ENCODE data around the gene RPP21.

- TF ChIP-seq REST (tag by site-specific recombination; IDR thresholded peaks at IDR 0.05) (no peak), ZNF24 (tag by site-specific recombination; IDR thresholded peaks at IDR 0.05) (no peak), ZBTB21 (tag by site-specific recombination; IDR thresholded peaks at IDR 0.05) (no peak), OVOL3 (tag by site-specific recombination; IDR thresholded peaks at IDR 0.05) (no peak), YY1 (tag by site-specific recombination; IDR thresholded peaks at IDR 0.05) (no peak), ZNF311 (tag by site-specific recombination; IDR thresholded peaks at IDR 0.05; ENCODE audit: borderline replicate concordance) (no peak), PRDM10 (tag by site-specific recombination; IDR thresholded peaks at IDR 0.05) (no peak), ZNF549 (tag by site-specific recombination; IDR thresholded peaks at IDR 0.05) (no peak), ZNF548 (tag by site-specific recombination; IDR thresholded peaks at IDR 0.05) (no peak)
- TF ChIP-seq, protein P1, sequence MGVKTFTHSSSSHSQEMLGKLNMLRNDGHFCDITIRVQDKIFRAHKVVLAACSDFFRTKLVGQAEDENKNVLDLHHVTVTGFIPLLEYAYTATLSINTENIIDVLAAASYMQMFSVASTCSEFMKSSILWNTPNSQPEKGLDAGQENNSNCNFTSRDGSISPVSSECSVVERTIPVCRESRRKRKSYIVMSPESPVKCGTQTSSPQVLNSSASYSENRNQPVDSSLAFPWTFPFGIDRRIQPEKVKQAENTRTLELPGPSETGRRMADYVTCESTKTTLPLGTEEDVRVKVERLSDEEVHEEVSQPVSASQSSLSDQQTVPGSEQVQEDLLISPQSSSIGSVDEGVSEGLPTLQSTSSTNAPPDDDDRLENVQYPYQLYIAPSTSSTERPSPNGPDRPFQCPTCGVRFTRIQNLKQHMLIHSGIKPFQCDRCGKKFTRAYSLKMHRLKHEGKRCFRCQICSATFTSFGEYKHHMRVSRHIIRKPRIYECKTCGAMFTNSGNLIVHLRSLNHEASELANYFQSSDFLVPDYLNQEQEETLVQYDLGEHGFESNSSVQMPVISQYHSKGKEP (tag by site-specific recombination; IDR thresholded peaks at IDR 0.05): no peak
- TF ChIP-seq, protein P2, sequence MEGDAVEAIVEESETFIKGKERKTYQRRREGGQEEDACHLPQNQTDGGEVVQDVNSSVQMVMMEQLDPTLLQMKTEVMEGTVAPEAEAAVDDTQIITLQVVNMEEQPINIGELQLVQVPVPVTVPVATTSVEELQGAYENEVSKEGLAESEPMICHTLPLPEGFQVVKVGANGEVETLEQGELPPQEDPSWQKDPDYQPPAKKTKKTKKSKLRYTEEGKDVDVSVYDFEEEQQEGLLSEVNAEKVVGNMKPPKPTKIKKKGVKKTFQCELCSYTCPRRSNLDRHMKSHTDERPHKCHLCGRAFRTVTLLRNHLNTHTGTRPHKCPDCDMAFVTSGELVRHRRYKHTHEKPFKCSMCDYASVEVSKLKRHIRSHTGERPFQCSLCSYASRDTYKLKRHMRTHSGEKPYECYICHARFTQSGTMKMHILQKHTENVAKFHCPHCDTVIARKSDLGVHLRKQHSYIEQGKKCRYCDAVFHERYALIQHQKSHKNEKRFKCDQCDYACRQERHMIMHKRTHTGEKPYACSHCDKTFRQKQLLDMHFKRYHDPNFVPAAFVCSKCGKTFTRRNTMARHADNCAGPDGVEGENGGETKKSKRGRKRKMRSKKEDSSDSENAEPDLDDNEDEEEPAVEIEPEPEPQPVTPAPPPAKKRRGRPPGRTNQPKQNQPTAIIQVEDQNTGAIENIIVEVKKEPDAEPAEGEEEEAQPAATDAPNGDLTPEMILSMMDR (tag by site-specific recombination; IDR thresholded peaks at IDR 0.05): no peak
Measured at GRCh38 chr6:30356536-30356935, 11.6 kb downstream of the RPP21 start.
